ENCODE measurements around the gene VTI1A.

GRCh38 chr10:112557197-112557596 is 110.2 kb downstream of the VTI1A start:
- TF ChIP-seq, protein P1, sequence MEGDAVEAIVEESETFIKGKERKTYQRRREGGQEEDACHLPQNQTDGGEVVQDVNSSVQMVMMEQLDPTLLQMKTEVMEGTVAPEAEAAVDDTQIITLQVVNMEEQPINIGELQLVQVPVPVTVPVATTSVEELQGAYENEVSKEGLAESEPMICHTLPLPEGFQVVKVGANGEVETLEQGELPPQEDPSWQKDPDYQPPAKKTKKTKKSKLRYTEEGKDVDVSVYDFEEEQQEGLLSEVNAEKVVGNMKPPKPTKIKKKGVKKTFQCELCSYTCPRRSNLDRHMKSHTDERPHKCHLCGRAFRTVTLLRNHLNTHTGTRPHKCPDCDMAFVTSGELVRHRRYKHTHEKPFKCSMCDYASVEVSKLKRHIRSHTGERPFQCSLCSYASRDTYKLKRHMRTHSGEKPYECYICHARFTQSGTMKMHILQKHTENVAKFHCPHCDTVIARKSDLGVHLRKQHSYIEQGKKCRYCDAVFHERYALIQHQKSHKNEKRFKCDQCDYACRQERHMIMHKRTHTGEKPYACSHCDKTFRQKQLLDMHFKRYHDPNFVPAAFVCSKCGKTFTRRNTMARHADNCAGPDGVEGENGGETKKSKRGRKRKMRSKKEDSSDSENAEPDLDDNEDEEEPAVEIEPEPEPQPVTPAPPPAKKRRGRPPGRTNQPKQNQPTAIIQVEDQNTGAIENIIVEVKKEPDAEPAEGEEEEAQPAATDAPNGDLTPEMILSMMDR (IDR thresholded peaks at IDR 0.05) = no peak
- no peak for TF ChIP-seq POLR2A (IDR thresholded peaks at IDR 0.05)

Data from uterus (tissue), 2 donors.